Common myeloid progenitor, CD34-positive (primary cell): ENCODE data around the gene SATB2.

ENCODE experiments used
- CTCF ChIA-PET: fragments of 350-600 bp; sonication (Branson Sonifier 250); formaldehyde crosslinking; loops from one replicate; lab custom pipeline; 2021; ENCODE audit warnings: antibody characterized with exemption; lab: Charles Lee
- POLR2A ChIA-PET: fragments of 350-600 bp; sonication (Branson Sonifier 250); formaldehyde crosslinking; loops from one replicate; lab custom pipeline; 2021; ENCODE audit warnings: antibody characterized with exemption; lab: Charles Lee
- DNase-seq, 3 donors: peaks; one replicate each; pipeline versions ENCODE4 v3.0.0 to v3.0.0-alpha.2; 2013
- H3K27ac ChIP-seq, 2 experiments: 1 replicate in 1 of 2; 2 replicates in 1 of 2; pipeline ENCODE4 v1.7.0; 2013; ENCODE audit warnings: inconsistent platforms in 2 of 2, low read length in 2 of 2, mild to moderate bottlenecking in 2 of 2, low read depth in 1 of 2, moderate library complexity in 1 of 2; ENCODE audit not compliant: severe bottlenecking in 2 of 2, insufficient read depth in 1 of 2, poor library complexity in 1 of 2
- H3K27me3 ChIP-seq, 5 experiments: replicated peaks in 2 of 5; 1 replicate in 3 of 5; 2 replicates in 2 of 5; pipeline versions ENCODE4 v1.6.1 to v1.7.0; 2013; ENCODE audit warnings: low read length in 4 of 5, mild to moderate bottlenecking in 2 of 5, moderate library complexity in 2 of 5, inconsistent platforms in 1 of 5; ENCODE audit not compliant: insufficient read depth in 5 of 5, control insufficient read depth in 4 of 5
- H3K36me3 ChIP-seq, 4 experiments: 1 replicate in 2 of 4; 2 replicates in 2 of 4; pipeline versions ENCODE4 v1.6.1 to v1.7.0; 2013; ENCODE audit warnings: low read length in 3 of 4, control low read depth in 1 of 4, mild to moderate bottlenecking in 1 of 4; ENCODE audit not compliant: control insufficient read depth in 4 of 4, insufficient read depth in 4 of 4
- H3K4me1 ChIP-seq, 4 experiments: 1 replicate in 3 of 4; 2 replicates in 1 of 4; pipeline versions ENCODE4 v1.6.1 to v1.7.1; 2013; ENCODE audit warnings: low read length in 3 of 4, mild to moderate bottlenecking in 3 of 4, control low read depth in 1 of 4, inconsistent platforms in 1 of 4, moderate library complexity in 1 of 4; ENCODE audit not compliant: control insufficient read depth in 4 of 4, insufficient read depth in 4 of 4; ENCODE audit errors: control extremely low read depth in 1 of 4
- H3K4me3 ChIP-seq, 7 experiments: 1 replicate in 4 of 7; 2 replicates in 3 of 7; pipeline versions ENCODE4 v1.5.1 to v1.7.0; 2013; ENCODE audit warnings: mild to moderate bottlenecking in 7 of 7, low read length in 6 of 7, moderate library complexity in 6 of 7, inconsistent platforms in 2 of 7, low read depth in 2 of 7, control low read depth in 1 of 7; ENCODE audit not compliant: insufficient read depth in 4 of 7, control insufficient read depth in 1 of 7; ENCODE audit errors: extremely low read depth in 1 of 7
- H3K9me3 ChIP-seq, 5 experiments: 1 replicate in 4 of 5; 2 replicates in 1 of 5; pipeline versions ENCODE4 v1.6.1 to v1.7.1; 2013; ENCODE audit warnings: low read length in 4 of 5, mild to moderate bottlenecking in 2 of 5, inconsistent platforms in 1 of 5, low read depth in 1 of 5, moderate library complexity in 1 of 5; ENCODE audit not compliant: control insufficient read depth in 4 of 5, insufficient read depth in 2 of 5; ENCODE audit errors: control extremely low read depth in 1 of 5
- WGBS: methylation state at CpG from one replicate; pipeline ENCODE4 v1.1.5; 2013; ENCODE audit not compliant: insufficient coverage; 5-methylcytosine and 5-hydroxymethylcytosine counted together

Gene SATB2

GRCh38 chr2:199488772-199489400 lies 31.1 kb upstream of the SATB2 start:
- no peaks in the 10 kb centered on the region for H3K27me3 ChIP-seq
- H3K9me3 ChIP-seq: no peaks in the 10 kb centered on the region
- H3K27ac ChIP-seq: no peak overlapping the region
- DNase-seq: peak; percentile 56 to 72 (median 57)
- H3K4me1 ChIP-seq: no peaks in the 10 kb centered on the region
- 81% methylated on average over 3 of the region's 6 CpGs for WGBS
- H3K36me3 ChIP-seq: no peaks in the 10 kb centered on the region
- H3K4me3 ChIP-seq: no peak overlapping the region
- CTCF ChIA-PET: interaction anchor here (0.5 to 10.4 kb wide), 24 partner anchors 8 to 1696 kb away, joined by 3 to 89 read pairs (median 4); no protein-coding TSS in a partner anchor
- POLR2A ChIA-PET: interaction anchor here (0.7 kb wide), 1 partner anchor 614 kb away, joined by 3 read pairs; no protein-coding TSS in a partner anchor

- Histone ChIP-seq H3K4me1 (no peaks in the 10 kb centered on the region), H3K36me3 (no peaks in the 10 kb centered on the region), H3K27me3 (peaks cover 0 to 2% (median 0%) of the 10 kb centered on the region in 5 experiments), H3K4me3 (no peak overlapping the region), H3K27ac (no peak overlapping the region), H3K9me3 (no peaks in the 10 kb centered on the region)
- peak; percentile 55 to 67 (median 65) for DNase-seq
- ChIA-PET CTCF (interaction anchor here (0.9 to 10.4 kb wide), 14 partner anchors 10 to 1182 kb away, joined by 3 to 89 read pairs (median 4); no protein-coding TSS in a partner anchor), POLR2A (no interaction called here)
- 43% methylated on average over 2 of the region's 5 CpGs for WGBS
These were observed 28.1 kb upstream of the SATB2 start for GRCh38 chr2:199485732-199486335.

GRCh38 chr2:199484927-199485326 lies 27.2 kb upstream of the SATB2 start:
- DNase-seq: no peak
- H3K9me3 ChIP-seq: no peaks in the 10 kb centered on the region
- H3K36me3 ChIP-seq: no peaks in the 10 kb centered on the region
- H3K27ac ChIP-seq: no peak overlapping the region
- WGBS: 100% methylated on average over 1 of the region's 1 CpG
- no peak overlapping the region for H3K4me3 ChIP-seq
- ChIA-PET POLR2A (no interaction called here), CTCF (interaction anchor here (1.0 to 10.4 kb wide), 11 partner anchors 9 to 1179 kb away, joined by 3 to 89 read pairs (median 5); no protein-coding TSS in a partner anchor)
- H3K27me3 ChIP-seq: peaks cover 0 to 5% (median 0%) of the 10 kb centered on the region in 5 experiments
- H3K4me1 ChIP-seq: no peaks in the 10 kb centered on the region

GRCh38 chr2:199480966-199481365 lies 23.2 kb upstream of the SATB2 start:
- H3K36me3 ChIP-seq: no peaks in the 10 kb centered on the region
- no peak overlapping the region for H3K27ac ChIP-seq
- H3K9me3 ChIP-seq: no peaks in the 10 kb centered on the region
- ChIA-PET POLR2A (interaction anchor here (0.7 kb wide), 1 partner anchor 161 kb away, joined by 3 read pairs; no protein-coding TSS in a partner anchor), CTCF (interaction anchor here (0.8 to 10.4 kb wide), 6 partner anchors 8 to 1168 kb away, joined by 3 to 89 read pairs (median 6); no protein-coding TSS in a partner anchor)
- no peak overlapping the region for H3K4me3 ChIP-seq
- DNase-seq: no peak
- no peaks in the 10 kb centered on the region for H3K4me1 ChIP-seq
- peaks cover 4 to 22% (median 14%) of the 10 kb centered on the region in 5 experiments for H3K27me3 ChIP-seq
- WGBS: 92% methylated on average over 2 of the region's 2 CpGs

- DNase-seq: no peak
- Histone ChIP-seq H3K4me3 (no peak overlapping the region), H3K9me3 (no peaks in the 10 kb centered on the region), H3K27me3 (peaks cover 12 to 54% (median 22%) of the 10 kb centered on the region in 5 experiments), H3K27ac (no peak overlapping the region), H3K36me3 (no peaks in the 10 kb centered on the region), H3K4me1 (no peaks in the 10 kb centered on the region)
- 83% methylated on average over 2 of the region's 2 CpGs for WGBS
- ChIA-PET CTCF (interaction anchor here (0.9 to 2.1 kb wide), 3 partner anchors 8 to 13 kb away, joined by 5 to 11 read pairs (median 11); no protein-coding TSS in a partner anchor), POLR2A (no interaction called here)
These were observed 19.6 kb upstream of the SATB2 start for GRCh38 chr2:199477277-199477834.

- peaks cover 0 to 2% (median 0%) of the 10 kb centered on the region in 5 experiments for H3K9me3 ChIP-seq
- peak; percentile 51 to 64 (median 52) for DNase-seq
- H3K36me3 ChIP-seq: no peaks in the 10 kb centered on the region
- WGBS: 0% methylated on average over 30 of the region's 35 CpGs
- peaks cover 18 to 96% (median 60%) of the 10 kb centered on the region in 5 experiments for H3K27me3 ChIP-seq
- ChIA-PET POLR2A (no interaction called here), CTCF (interaction anchor here (1.0 to 3.9 kb wide), 8 partner anchors 10 to 1158 kb away, joined by 3 to 28 read pairs (median 4); no protein-coding TSS in a partner anchor)
- H3K4me3 ChIP-seq: peak overlapping the region in 3 of 7 experiments; percentile 25 to 55 (median 44)
- peaks cover 0 to 29% (median 18%) of the 10 kb centered on the region in 4 experiments for H3K4me1 ChIP-seq
- H3K27ac ChIP-seq: no peak overlapping the region
These were observed 13.8 kb upstream of the SATB2 start for GRCh38 chr2:199471443-199472057.
